Sigmoid colon (tissue), 7 donors: ENCODE data around the gene SLC39A2. TPM values are rescaled to one million over a fixed set of nuclear protein-coding genes. Genes with fewer than 3 reads are reported as not detected.

Experiments
- DNase-seq: peaks from one replicate; pipeline ENCODE4 v3.0.0-alpha.2; 2019
- H3K27ac ChIP-seq, 4 donors: fragments of 200-600 bp; sonication (generic); one replicate each; pipeline ENCODE4 v1.5.1; 2016 to 2019; ENCODE audit warnings: mild to moderate bottlenecking in 1 of 4
- H3K27me3 ChIP-seq, 3 donors: fragments of 200-600 bp; sonication (generic); one replicate each; pipeline ENCODE4 v1.5.1; 2019; ENCODE audit warnings: mild to moderate bottlenecking in 1 of 3
- H3K36me3 ChIP-seq, 4 donors: fragments of 200-600 bp; sonication (generic); one replicate each; pipeline ENCODE4 v1.5.1; 2016 to 2019
- H3K4me1 ChIP-seq, 4 donors: fragments of 200-600 bp; sonication (generic); one replicate each; pipeline ENCODE4 v1.5.1; 2017 to 2019
- H3K4me3 ChIP-seq, 4 donors: fragments of 200-600 bp; sonication (generic); one replicate each; pipeline ENCODE4 v1.5.1; 2017 to 2019; ENCODE audit warnings: mild to moderate bottlenecking in 2 of 4, moderate library complexity in 1 of 4
- H3K9me3 ChIP-seq, 4 donors: fragments of 200-600 bp in 3 of 4; sonication (generic) in 3 of 4; one replicate each; pipeline versions ENCODE4 v1.5.1 to v1.6.1; 2013 to 2019
- CTCF ChIP-seq, 4 experiments: fragments of 450-650 bp in 3 of 4; fragments of 200-600 bp in 1 of 4; IDR thresholded peaks; one replicate each; pipeline ENCODE4 v1.5.1; 2016 to 2019; ENCODE audit warnings: antibody characterized with exemption in 4 of 4, mild to moderate bottlenecking in 3 of 4, moderate library complexity in 2 of 4
- EP300 ChIP-seq, 4 donors: sonication (generic); formaldehyde crosslinking; IDR thresholded peaks; one replicate each; pipeline ENCODE4 v1.6.1; 2017; ENCODE audit warnings: antibody characterized with exemption in 4 of 4
- POLR2A ChIP-seq, 2 donors: fragments of 450-650 bp; IDR thresholded peaks; one replicate each; pipeline ENCODE4 v1.6.1; 2016; ENCODE audit warnings: antibody characterized with exemption in 2 of 2, mild to moderate bottlenecking in 2 of 2, moderate library complexity in 2 of 2
- POLR2AphosphoS5 ChIP-seq, 4 donors: sonication (generic); formaldehyde crosslinking; IDR thresholded peaks; one replicate each; pipeline ENCODE4 v1.6.1; 2017; ENCODE audit warnings: antibody characterized with exemption in 4 of 4
- WGBS, 2 donors: extraction: QIAGEN DNeasy Blood & Tissue Kit; methylation state at CpG; one replicate each; pipeline ENCODE4 v1.1.7; 2013; 5-methylcytosine and 5-hydroxymethylcytosine counted together
- intact Hi-C: fragments of 100-400 bp; cut with DNase I; formaldehyde crosslinking; loops from one replicate; pipeline ENCODE4 v1.15.1; 2023
- polyA plus RNA-seq, 3 donors: library from polyadenylated mRNA; stranded (reverse); fragments of 200-250 nt; gene quantifications; one replicate each; pipeline ENCODE4 v1.2.3, GENCODE V29; 2013
- total RNA-seq, 4 donors: library from RNA; depleted of rRNA; stranded (reverse); fragments of >200 nt; gene quantifications; one replicate each; pipeline ENCODE4 v1.1.0, GENCODE V29; 2016
- donor health status: healthy with polysubstance abuse.
- donor health status: Bipolar disorder and iron deficiency.
- donor health status: healthy.

Gene SLC39A2
- total and polyA plus RNA-seq, 7 donors, result 1.2 TPM; not detected in 6

- H3K4me3 ChIP-seq, result peak overlapping the region in 3 of 4 donors; percentile 59 to 62 (median 61)
- H3K9me3 ChIP-seq, result no peaks in the 10 kb centered on the region
- peak overlapping the region; percentile 79 to 88 (median 80) for H3K27ac ChIP-seq
- no peaks in the 10 kb centered on the region for H3K27me3 ChIP-seq
- TF ChIP-seq POLR2A (IDR thresholded peaks at IDR 0.05) (no peak), EP300 (IDR thresholded peaks at IDR 0.05) (no peak), POLR2AphosphoS5 (IDR thresholded peaks at IDR 0.05) (no peak), CTCF (IDR thresholded peaks at IDR 0.05) (no peak)
- intact Hi-C loops, result loop anchor here (5.0 kb wide), 3 partner anchors 72 to 288 kb away; partner anchors contain the start of genes RNASE4 and RNASE7
- peaks cover 0 to 11% (median 10%) of the 10 kb centered on the region in 4 donors for H3K4me1 ChIP-seq
- WGBS, 2 donors, result 39 to 76% methylated on average over 10 of the region's 10 CpGs
- H3K36me3 ChIP-seq, result no peaks in the 10 kb centered on the region
- DNase-seq, result no peak
Measured at GRCh38 chr14:20970647-20970982, 28.5 kb upstream of the SLC39A2 start.

- Histone ChIP-seq H3K4me3 (peak overlapping the region; percentile 32 to 62 (median 60)), H3K4me1 (peaks cover 0 to 11% (median 10%) of the 10 kb centered on the region in 4 donors), H3K27me3 (no peaks in the 10 kb centered on the region), H3K9me3 (no peaks in the 10 kb centered on the region), H3K36me3 (no peaks in the 10 kb centered on the region), H3K27ac (peak overlapping the region; percentile 79 to 88 (median 80))
- intact Hi-C loops, result loop anchor here (1.0 to 5.0 kb wide), 4 partner anchors 71 to 289 kb away; partner anchors contain the start of genes RNASE4 and RNASE7
- TF ChIP-seq CTCF (IDR thresholded peaks at IDR 0.05) (peak; percentile 72 to 89 (median 82)), POLR2A (IDR thresholded peaks at IDR 0.05) (no peak)
- WGBS, 2 donors, result 6 to 40% methylated on average over 47 of the region's 47 CpGs
- DNase-seq, result peak; percentile 92
Measured at GRCh38 chr14:20970983-20971704, 27.9 kb upstream of the SLC39A2 start.

- peak overlapping the region; percentile 79 to 88 (median 80) for H3K27ac ChIP-seq
- H3K27me3 ChIP-seq, result no peaks in the 10 kb centered on the region
- WGBS, 2 donors, result 29 to 38% methylated on average over 8 of the region's 8 CpGs
- TF ChIP-seq POLR2AphosphoS5 (IDR thresholded peaks at IDR 0.05) (no peak), CTCF (IDR thresholded peaks at IDR 0.05) (no peak)
- peak overlapping the region in 3 of 4 donors; percentile 59 to 62 (median 61) for H3K4me3 ChIP-seq
- no peaks in the 10 kb centered on the region for H3K36me3 ChIP-seq
- no peaks in the 10 kb centered on the region for H3K9me3 ChIP-seq
- DNase-seq, result no peak
- peaks cover 0 to 11% (median 10%) of the 10 kb centered on the region in 4 donors for H3K4me1 ChIP-seq
- intact Hi-C loops, result loop anchor here (1.0 to 5.0 kb wide), 4 partner anchors 71 to 289 kb away; partner anchors contain the start of genes RNASE4 and RNASE7
Measured at GRCh38 chr14:20971705-20972021, 27.4 kb upstream of the SLC39A2 start.

- 94 to 97% methylated on average over 3 of the region's 3 CpGs for WGBS, 2 donors
- DNase-seq, result no peak
- no peaks in the 10 kb centered on the region for H3K36me3 ChIP-seq
- TF ChIP-seq POLR2A (IDR thresholded peaks at IDR 0.05) (no peak), EP300 (IDR thresholded peaks at IDR 0.05) (no peak), POLR2AphosphoS5 (IDR thresholded peaks at IDR 0.05) (no peak), CTCF (IDR thresholded peaks at IDR 0.05) (no peak)
- H3K27me3 ChIP-seq, result no peaks in the 10 kb centered on the region
- no peak overlapping the region for H3K4me3 ChIP-seq
- H3K4me1 ChIP-seq, result peaks cover 0 to 11% (median 10%) of the 10 kb centered on the region in 4 donors
- no peak overlapping the region for H3K27ac ChIP-seq
- intact Hi-C loops, result loop anchor here (5.0 kb wide), 3 partner anchors 69 to 291 kb away; partner anchors contain the start of genes RNASE4 and RNASE7
- H3K9me3 ChIP-seq, result no peaks in the 10 kb centered on the region
Measured at GRCh38 chr14:20973501-20973900, 25.6 kb upstream of the SLC39A2 start.
